ENCODE data around the gene STAT6. TPM values are rescaled to one million over a fixed set of nuclear protein-coding genes. Genes with fewer than 3 reads are reported as not detected.

Gene STAT6
- polyA plus RNA-seq, 1 donor from 2014 or later: 130 TPM

- peaks cover 12 to 28% (median 20%) of the 10 kb centered on the region in 3 donors for H3K4me1 Mint-ChIP-seq
- H3K36me3 Mint-ChIP-seq: peaks cover 4% of the 10 kb centered on the region
Observed at GRCh38 chr12:57106021-57106708, 5.0 kb downstream of the STAT6 start.

GRCh38 chr12:57105011-57105753, 6.0 kb downstream of the STAT6 start:
- Mint-ChIP-seq H3K4me1 (peaks cover 12 to 27% (median 20%) of the 10 kb centered on the region in 3 donors), H3K27ac (peak overlapping the region in 1 of 3 donors; percentile 76), H3K4me3 (peak overlapping the region in 1 of 4 donors; percentile 32), H3K9me3 (no peaks in the 10 kb centered on the region), H3K36me3 (peaks cover 2% of the 10 kb centered on the region), H3K27me3 (no peaks in the 10 kb centered on the region)

More at GRCh38 chr12:57106021-57106708, 5.0 kb downstream of the STAT6 start:
- H3K27me3 Mint-ChIP-seq: no peaks in the 10 kb centered on the region
- H3K4me3 Mint-ChIP-seq: peak overlapping the region in 1 of 4 donors; percentile 63
- H3K27ac Mint-ChIP-seq: peak overlapping the region; percentile 10 to 84 (median 68)
- no peaks in the 10 kb centered on the region for H3K9me3 Mint-ChIP-seq

GRCh38 chr12:57104292-57104910, 6.8 kb downstream of the STAT6 start:
- Mint-ChIP-seq H3K4me1 (peaks cover 8 to 20% (median 16%) of the 10 kb centered on the region in 3 donors), H3K36me3 (peaks cover 5% of the 10 kb centered on the region), H3K27ac (peak overlapping the region in 1 of 3 donors; percentile 76), H3K9me3 (no peaks in the 10 kb centered on the region), H3K4me3 (peak overlapping the region in 1 of 4 donors; percentile 32), H3K27me3 (no peaks in the 10 kb centered on the region)

- no peaks in the 10 kb centered on the region for H3K9me3 Mint-ChIP-seq
- H3K4me3 Mint-ChIP-seq: peak overlapping the region in 1 of 4 donors; percentile 20
- no peaks in the 10 kb centered on the region for H3K27me3 Mint-ChIP-seq
- H3K4me1 Mint-ChIP-seq: peaks cover 7 to 19% (median 14%) of the 10 kb centered on the region in 3 donors
- H3K27ac Mint-ChIP-seq: peak overlapping the region in 1 of 3 donors; percentile 59
- peaks cover 5% of the 10 kb centered on the region for H3K36me3 Mint-ChIP-seq
Observed at GRCh38 chr12:57103856-57104255, 7.3 kb downstream of the STAT6 start.

- H3K27me3 Mint-ChIP-seq: no peaks in the 10 kb centered on the region
- H3K4me3 Mint-ChIP-seq: no peak overlapping the region
- H3K9me3 Mint-ChIP-seq: no peaks in the 10 kb centered on the region
- peaks cover 5% of the 10 kb centered on the region for H3K36me3 Mint-ChIP-seq
- peak overlapping the region in 2 of 3 donors; percentile 23 to 67 for H3K27ac Mint-ChIP-seq
- peaks cover 0 to 7% (median 6%) of the 10 kb centered on the region in 3 donors for H3K4me1 Mint-ChIP-seq
Observed at GRCh38 chr12:57101892-57102695, 9.1 kb downstream of the STAT6 start.

- no peak overlapping the region for H3K4me3 Mint-ChIP-seq
- H3K9me3 Mint-ChIP-seq: no peaks in the 10 kb centered on the region
- no peaks in the 10 kb centered on the region for H3K27me3 Mint-ChIP-seq
- peak overlapping the region in 2 of 3 donors; percentile 44 to 78 for H3K27ac Mint-ChIP-seq
- H3K36me3 Mint-ChIP-seq: peaks cover 3% of the 10 kb centered on the region
- H3K4me1 Mint-ChIP-seq: peaks cover 5 to 9% (median 6%) of the 10 kb centered on the region in 3 donors
Observed at GRCh38 chr12:57099766-57100165, 11.4 kb downstream of the STAT6 start.

- Mint-ChIP-seq H3K9me3 (no peaks in the 10 kb centered on the region), H3K4me1 (peaks cover 6 to 10% (median 9%) of the 10 kb centered on the region in 3 donors), H3K27me3 (no peaks in the 10 kb centered on the region), H3K4me3 (peak overlapping the region in 1 of 4 donors; percentile 28), H3K36me3 (peaks cover 3% of the 10 kb centered on the region), H3K27ac (peak overlapping the region; percentile 44 to 83 (median 78))
Observed at GRCh38 chr12:57099047-57099714, 12.0 kb downstream of the STAT6 start.

GRCh38 chr12:57098546-57098945, 12.6 kb downstream of the STAT6 start:
- no peaks in the 10 kb centered on the region for H3K9me3 Mint-ChIP-seq
- peak overlapping the region in 1 of 3 donors; percentile 64 for H3K27ac Mint-ChIP-seq
- peaks cover 10 to 15% (median 10%) of the 10 kb centered on the region in 3 donors for H3K4me1 Mint-ChIP-seq
- H3K27me3 Mint-ChIP-seq: no peaks in the 10 kb centered on the region
- H3K4me3 Mint-ChIP-seq: no peak overlapping the region
- peaks cover 3% of the 10 kb centered on the region for H3K36me3 Mint-ChIP-seq

GRCh38 chr12:57097554-57097835, 13.7 kb downstream of the STAT6 start:
- no peaks in the 10 kb centered on the region for H3K9me3 Mint-ChIP-seq
- peaks cover 4% of the 10 kb centered on the region for H3K36me3 Mint-ChIP-seq
- H3K27ac Mint-ChIP-seq: peak overlapping the region in 2 of 3 donors; percentile 46 to 87
- H3K27me3 Mint-ChIP-seq: no peaks in the 10 kb centered on the region
- no peak overlapping the region for H3K4me3 Mint-ChIP-seq
- peaks cover 15 to 21% (median 16%) of the 10 kb centered on the region in 3 donors for H3K4me1 Mint-ChIP-seq

GRCh38 chr12:57096748-57097553, 14.2 kb downstream of the STAT6 start:
- Mint-ChIP-seq H3K36me3 (peaks cover 4% of the 10 kb centered on the region), H3K4me3 (peak overlapping the region in 1 of 4 donors; percentile 55), H3K9me3 (no peaks in the 10 kb centered on the region), H3K27ac (peak overlapping the region in 2 of 3 donors; percentile 87 to 91), H3K4me1 (peaks cover 15 to 21% (median 16%) of the 10 kb centered on the region in 3 donors), H3K27me3 (no peaks in the 10 kb centered on the region)

- H3K4me1 Mint-ChIP-seq: peaks cover 15 to 23% (median 16%) of the 10 kb centered on the region in 3 donors
- no peaks in the 10 kb centered on the region for H3K9me3 Mint-ChIP-seq
- H3K27ac Mint-ChIP-seq: peak overlapping the region in 2 of 3 donors; percentile 84 to 91
- no peaks in the 10 kb centered on the region for H3K27me3 Mint-ChIP-seq
- peak overlapping the region in 1 of 4 donors; percentile 67 for H3K4me3 Mint-ChIP-seq
- peaks cover 4% of the 10 kb centered on the region for H3K36me3 Mint-ChIP-seq
Observed at GRCh38 chr12:57096099-57096572, 15.0 kb downstream of the STAT6 start.

GRCh38 chr12:57095440-57095839, 15.7 kb downstream of the STAT6 start:
- Mint-ChIP-seq H3K4me3 (peak overlapping the region in 1 of 4 donors; percentile 67), H3K27ac (peak overlapping the region in 2 of 3 donors; percentile 47 to 91), H3K36me3 (peaks cover 4% of the 10 kb centered on the region), H3K27me3 (no peaks in the 10 kb centered on the region), H3K9me3 (no peaks in the 10 kb centered on the region), H3K4me1 (peaks cover 20 to 27% (median 21%) of the 10 kb centered on the region in 3 donors)

All from IgD-negative memory B cell (primary cell).